ENCODE data around the gene PRAF2.

Gene PRAF2

GRCh38 chrX:49061916-49062315 is 11.9 kb downstream of the PRAF2 start:
- no peaks in the 10 kb centered on the region for H3K36me3 Mint-ChIP-seq
- no peak overlapping the region for H3K4me3 Mint-ChIP-seq
- H3K9me3 Mint-ChIP-seq: no peaks in the 10 kb centered on the region

GRCh38 chrX:49061490-49061889 is 12.3 kb downstream of the PRAF2 start:
- H3K4me3 Mint-ChIP-seq: no peak overlapping the region
- H3K9me3 Mint-ChIP-seq: no peaks in the 10 kb centered on the region
- no peaks in the 10 kb centered on the region for H3K27me3 Mint-ChIP-seq
- peaks cover 6% of the 10 kb centered on the region for H3K4me1 Mint-ChIP-seq
- no peaks in the 10 kb centered on the region for H3K36me3 Mint-ChIP-seq
- no peak overlapping the region for H3K27ac Mint-ChIP-seq

More at GRCh38 chrX:49061916-49062315, 11.9 kb downstream of the PRAF2 start:
- H3K27ac Mint-ChIP-seq: no peak overlapping the region
- peaks cover 2% of the 10 kb centered on the region for H3K4me1 Mint-ChIP-seq
- H3K27me3 Mint-ChIP-seq: no peaks in the 10 kb centered on the region

GRCh38 chrX:49060914-49061313 is 12.9 kb downstream of the PRAF2 start:
- H3K4me3 Mint-ChIP-seq: no peak overlapping the region
- H3K4me1 Mint-ChIP-seq: peaks cover 9% of the 10 kb centered on the region
- no peaks in the 10 kb centered on the region for H3K9me3 Mint-ChIP-seq
- no peak overlapping the region for H3K27ac Mint-ChIP-seq
- no peaks in the 10 kb centered on the region for H3K27me3 Mint-ChIP-seq
- no peaks in the 10 kb centered on the region for H3K36me3 Mint-ChIP-seq

DNA sequence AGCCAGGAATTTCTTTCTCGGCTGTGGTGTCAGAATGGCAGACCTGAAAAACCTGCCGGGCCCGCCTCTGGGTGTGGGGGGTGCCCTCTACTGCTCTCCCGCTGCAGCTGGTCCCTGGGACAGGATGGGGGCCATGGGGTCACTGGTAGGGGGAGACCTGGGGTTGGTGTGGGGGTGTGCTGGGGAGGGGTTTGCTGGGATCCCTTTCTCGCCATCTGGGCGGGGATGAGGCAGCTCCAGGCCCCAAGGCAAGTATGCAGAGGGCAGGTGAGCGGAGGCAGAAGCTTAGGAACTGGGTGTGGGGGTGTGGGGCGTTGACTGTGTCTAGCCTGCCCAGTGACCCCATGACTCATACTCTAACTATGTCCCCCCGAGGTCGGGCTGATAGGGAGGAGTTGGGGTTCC is 14.1 kb downstream of the PRAF2 start:
- H3K9me3 Mint-ChIP-seq: no peaks in the 10 kb centered on the region
- H3K27me3 Mint-ChIP-seq: no peaks in the 10 kb centered on the region
- no peaks in the 10 kb centered on the region for H3K36me3 Mint-ChIP-seq
- H3K4me3 Mint-ChIP-seq: no peak overlapping the region
- peaks cover 19% of the 10 kb centered on the region for H3K4me1 Mint-ChIP-seq
- H3K27ac Mint-ChIP-seq: no peak overlapping the region

GRCh38 chrX:49059201-49059600 is 14.6 kb downstream of the PRAF2 start:
- H3K36me3 Mint-ChIP-seq: no peaks in the 10 kb centered on the region
- H3K4me1 Mint-ChIP-seq: peaks cover 24% of the 10 kb centered on the region
- no peak overlapping the region for H3K4me3 Mint-ChIP-seq
- H3K27me3 Mint-ChIP-seq: no peaks in the 10 kb centered on the region
- no peaks in the 10 kb centered on the region for H3K9me3 Mint-ChIP-seq
- H3K27ac Mint-ChIP-seq: no peak overlapping the region

DNA sequence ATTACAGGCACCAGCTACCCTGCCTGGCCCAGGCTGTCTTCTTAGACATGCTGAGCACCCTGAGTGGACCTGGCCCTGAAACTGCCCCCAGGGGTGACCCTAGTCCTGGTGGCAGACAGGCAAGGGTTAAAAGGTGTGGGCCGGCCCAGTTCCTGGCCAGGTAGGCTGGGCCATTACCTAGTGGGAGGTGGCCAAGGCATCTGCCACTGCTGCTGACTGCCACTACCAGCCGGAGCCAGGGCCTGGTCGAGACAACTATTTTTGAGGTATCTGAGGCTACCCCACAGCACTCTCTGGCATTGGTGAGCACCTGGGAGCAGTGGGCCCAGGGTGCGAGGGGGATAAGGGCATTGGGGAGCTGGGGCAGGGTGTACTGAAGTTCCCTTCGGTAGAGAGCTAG is 15.0 kb downstream of the PRAF2 start, which contains the start of gene CCDC120:
TSS of gene CCDC120 (plus strand) at position 206 of the 400 bp plus-strand sequence. CDS start 3,043 bp downstream, outside the sequence.
- Mint-ChIP-seq H3K4me3 (no peak within 1 kb of the TSS), H3K27me3 (no peaks in the 10 kb centered on the region), H3K36me3 (no peaks in the 10 kb centered on the region), H3K27ac (no peak within 1 kb of the TSS), H3K4me1 (peaks cover 28% of the 10 kb centered on the region), H3K9me3 (no peaks in the 10 kb centered on the region)

DNA sequence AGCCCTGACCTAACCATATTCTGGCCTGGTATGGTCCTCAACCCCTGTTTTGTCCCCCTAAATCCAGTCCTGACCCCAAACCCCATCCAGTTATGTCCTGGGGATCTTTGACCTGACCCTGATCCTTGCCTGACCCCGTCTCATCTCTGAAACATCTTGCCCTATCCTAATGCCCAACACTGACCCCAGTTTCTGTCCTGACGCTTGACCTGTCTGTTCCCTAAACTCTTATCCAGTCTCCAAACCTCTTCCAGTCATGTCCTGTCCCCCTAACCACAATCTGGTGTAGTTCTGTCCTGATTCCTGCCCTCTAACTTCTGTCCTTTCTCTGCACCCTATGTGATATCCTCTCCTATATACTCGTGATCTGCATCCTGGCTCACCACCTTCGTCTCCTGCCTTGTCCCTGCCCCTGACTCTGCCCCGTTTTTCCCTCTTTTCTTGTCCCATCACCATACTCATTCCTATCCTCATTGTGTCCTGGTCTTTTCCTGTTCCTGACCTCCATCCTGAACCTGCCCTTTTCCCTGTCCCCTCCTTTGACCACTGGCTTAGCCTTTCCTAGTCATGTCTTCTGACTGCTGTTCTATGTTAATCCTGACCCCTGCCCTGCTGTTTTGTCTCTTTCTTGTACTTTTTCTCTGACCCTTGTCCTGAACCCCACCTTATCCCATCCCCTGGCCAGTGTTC is 19.6 kb downstream of the PRAF2 start:
- Mint-ChIP-seq H3K4me3 (peak overlapping the region; percentile 91), H3K9me3 (no peaks in the 10 kb centered on the region), H3K36me3 (no peaks in the 10 kb centered on the region), H3K4me1 (peaks cover 37% of the 10 kb centered on the region), H3K27ac (peak overlapping the region; percentile 96), H3K27me3 (no peaks in the 10 kb centered on the region)

GRCh38 chrX:49053223-49054072 is 20.4 kb downstream of the PRAF2 start:
- peak overlapping the region; percentile 96 for H3K27ac Mint-ChIP-seq
- no peaks in the 10 kb centered on the region for H3K9me3 Mint-ChIP-seq
- H3K4me3 Mint-ChIP-seq: peak overlapping the region; percentile 91
- no peaks in the 10 kb centered on the region for H3K27me3 Mint-ChIP-seq
- no peaks in the 10 kb centered on the region for H3K36me3 Mint-ChIP-seq
- H3K4me1 Mint-ChIP-seq: peaks cover 37% of the 10 kb centered on the region

DNA sequence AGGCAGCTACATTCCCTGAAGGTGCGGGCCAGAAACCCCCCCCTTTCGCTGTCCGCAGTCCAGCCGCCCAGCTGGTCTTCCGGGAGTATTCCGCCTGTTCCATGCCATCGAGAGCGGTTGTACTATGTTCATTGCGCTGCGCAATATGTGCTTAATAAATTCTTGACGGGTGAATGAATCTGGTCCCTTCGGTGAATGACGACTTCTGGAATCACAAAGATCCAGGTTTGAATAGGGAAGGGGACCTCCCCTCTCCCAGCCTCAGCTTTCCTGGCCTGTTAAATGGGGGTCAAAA is 29.9 kb downstream of the PRAF2 start:
- H3K9me3 Mint-ChIP-seq: no peaks in the 10 kb centered on the region
- H3K36me3 Mint-ChIP-seq: no peaks in the 10 kb centered on the region
- peak overlapping the region; percentile 88 for H3K27ac Mint-ChIP-seq
- H3K27me3 Mint-ChIP-seq: no peaks in the 10 kb centered on the region
- peaks cover 32% of the 10 kb centered on the region for H3K4me1 Mint-ChIP-seq
- H3K4me3 Mint-ChIP-seq: peak overlapping the region; percentile 90

DNA sequence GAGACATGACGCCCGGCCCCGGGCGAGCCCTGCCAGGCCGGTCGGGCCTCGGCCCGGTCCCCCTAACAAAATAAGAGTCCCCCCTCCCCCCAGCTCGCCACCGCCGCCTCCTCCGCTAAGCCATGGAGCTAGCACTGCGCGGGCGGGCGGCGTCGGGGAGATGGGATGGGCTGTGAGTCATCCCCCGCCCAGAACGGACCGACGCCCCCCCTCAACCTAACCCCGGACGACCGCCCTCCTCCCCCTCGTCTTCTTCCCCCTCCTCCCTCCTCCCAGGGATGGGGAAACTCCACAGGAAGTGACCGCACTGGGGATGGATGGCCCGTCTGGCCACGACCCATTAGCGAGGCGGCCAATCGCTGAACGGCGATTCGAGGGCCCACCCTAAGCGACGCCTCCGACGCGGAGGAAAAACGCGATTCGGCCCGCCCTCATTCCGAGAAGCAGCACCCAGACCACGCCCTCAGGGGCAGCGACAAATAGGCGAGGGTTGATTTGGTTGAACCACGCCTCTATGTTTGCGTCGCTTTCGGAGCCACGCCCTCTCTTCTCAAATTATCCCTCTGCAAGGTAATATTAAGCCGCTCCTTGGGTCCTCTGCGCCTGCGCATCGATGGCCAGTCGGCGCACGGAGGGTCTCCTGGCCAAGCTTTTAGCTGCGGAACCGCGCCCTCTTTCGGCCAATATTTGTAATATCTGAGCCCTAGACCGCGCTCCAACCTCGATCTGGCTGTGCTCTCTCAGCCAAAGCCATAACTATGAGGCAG is 30.4 kb downstream of the PRAF2 start, which contains the start of gene TFE3:
TSS of gene TFE3 (minus strand) at position 138 of the 767 bp plus-strand sequence. CDS start at position 7, 131 bp downstream.
- peak within 1 kb of the TSS; percentile 90 for H3K4me3 Mint-ChIP-seq
- no peaks in the 10 kb centered on the region for H3K9me3 Mint-ChIP-seq
- H3K36me3 Mint-ChIP-seq: no peaks in the 10 kb centered on the region
- H3K27me3 Mint-ChIP-seq: no peaks in the 10 kb centered on the region
- H3K27ac Mint-ChIP-seq: peak within 1 kb of the TSS; percentile 93
- H3K4me1 Mint-ChIP-seq: peaks cover 32% of the 10 kb centered on the region

- Mint-ChIP-seq H3K27ac (peak overlapping the region; percentile 93), H3K36me3 (peaks cover 2% of the 10 kb centered on the region), H3K4me1 (peaks cover 35% of the 10 kb centered on the region), H3K9me3 (no peaks in the 10 kb centered on the region), H3K27me3 (no peaks in the 10 kb centered on the region), H3K4me3 (peak overlapping the region; percentile 90)
Observed at GRCh38 chrX:49042581-49043219, 31.1 kb downstream of the PRAF2 start.

DNA sequence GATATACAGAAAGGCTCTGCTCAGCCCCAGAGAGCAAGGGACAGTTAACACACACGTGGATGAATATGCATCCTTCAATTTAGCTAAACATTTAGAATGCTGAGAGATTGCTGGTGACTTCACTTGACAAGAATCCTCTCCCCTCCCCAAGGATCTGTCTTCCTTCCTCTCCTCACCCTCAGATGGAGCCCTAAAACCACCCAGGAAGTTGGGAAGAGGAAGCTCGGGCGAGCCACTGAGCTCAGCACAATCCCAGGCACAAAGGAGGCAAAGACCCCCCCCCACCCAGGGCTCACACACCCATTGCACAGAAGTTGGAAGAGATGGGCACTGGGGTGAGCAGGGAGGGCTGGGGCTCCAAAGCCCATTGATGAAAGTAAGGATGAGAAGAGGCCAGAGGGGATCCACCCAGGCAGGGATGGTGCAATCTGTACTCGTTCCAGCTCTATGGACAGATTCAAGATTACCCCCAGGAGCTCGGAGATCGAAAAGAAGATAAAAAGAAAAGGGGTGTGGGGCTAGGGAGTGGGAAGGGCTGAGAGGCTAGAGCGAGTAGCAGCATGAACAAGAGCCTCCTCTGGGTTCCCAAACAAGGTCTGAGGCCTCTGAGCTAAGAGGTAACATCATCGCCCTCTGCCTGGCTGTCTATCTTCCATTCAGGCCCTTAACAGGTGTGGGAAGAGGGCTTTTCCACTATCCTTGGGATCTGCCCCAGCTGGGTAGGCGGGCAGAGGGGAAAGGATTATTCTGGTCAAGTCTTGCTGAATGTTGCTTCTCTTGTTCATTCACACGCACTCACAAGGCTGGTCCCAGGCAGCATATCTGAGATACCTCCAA is 31.8 kb downstream of the PRAF2 start:
- H3K27ac Mint-ChIP-seq: peak overlapping the region; percentile 93
- H3K4me3 Mint-ChIP-seq: peak overlapping the region; percentile 90
- H3K36me3 Mint-ChIP-seq: peaks cover 2% of the 10 kb centered on the region
- H3K9me3 Mint-ChIP-seq: no peaks in the 10 kb centered on the region
- peaks cover 35% of the 10 kb centered on the region for H3K4me1 Mint-ChIP-seq
- H3K27me3 Mint-ChIP-seq: no peaks in the 10 kb centered on the region

DNA sequence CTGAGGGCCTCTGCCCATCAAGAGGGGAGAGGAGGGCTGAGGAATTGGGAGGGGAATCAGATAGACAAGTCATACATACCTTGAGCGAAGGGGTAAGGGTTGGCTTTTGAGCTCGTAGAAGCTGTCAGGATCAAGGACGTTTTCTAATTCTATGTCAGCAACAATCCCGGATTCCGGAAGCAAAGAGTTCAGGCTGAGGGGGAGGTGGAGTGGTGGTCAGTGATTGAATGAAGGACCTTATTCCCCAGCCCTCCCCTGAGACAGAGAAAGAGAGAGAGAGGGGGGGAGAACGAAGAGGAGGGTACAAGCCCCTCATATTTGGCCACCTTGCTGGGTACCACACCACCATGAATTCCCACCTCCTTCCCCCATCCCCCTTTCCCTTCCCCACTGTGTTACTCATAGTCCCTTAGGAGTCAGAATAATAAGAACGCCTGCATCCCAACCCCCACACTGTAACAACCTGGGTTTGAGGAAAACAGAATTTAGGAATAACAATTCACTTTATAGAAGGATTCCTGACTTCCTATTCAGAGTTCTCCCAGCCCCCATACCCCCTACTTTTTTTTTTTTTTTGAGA is 33.3 kb downstream of the PRAF2 start:
- Mint-ChIP-seq H3K9me3 (no peaks in the 10 kb centered on the region), H3K27ac (peak overlapping the region; percentile 82), H3K4me1 (peaks cover 35% of the 10 kb centered on the region), H3K36me3 (peaks cover 2% of the 10 kb centered on the region), H3K27me3 (no peaks in the 10 kb centered on the region), H3K4me3 (peak overlapping the region; percentile 90)
